Motor neuron (in vitro differentiated cells): Measurements from ENCODE around the gene ADAM15. TPM values are rescaled to one million over a fixed set of nuclear protein-coding genes. Genes with fewer than 3 reads are reported as not detected.
A peak's percentile ranks its signal among the peaks of the same experiment; 100 is the strongest.

Source experiments
- ATAC-seq, 8 experiments: fragments of 200-7000 bp; cut with Tn5 transposase; replicated peaks in 6 of 8; 2 replicates each; pipeline ENCODE4 v1.8.0; 2021; ENCODE audit warnings: mild to moderate bottlenecking in 8 of 8, moderate library complexity in 8 of 8
- H3K27ac ChIP-seq, 2 donors: fragments of 250-450 bp; sonication (Bioruptor Pico); 2 replicates each; pipeline ENCODE4 v1.9.0; 2021; ENCODE audit warnings: antibody characterized with exemption in 2 of 2, mild to moderate bottlenecking in 2 of 2, moderate library complexity in 1 of 2
- H3K4me1 ChIP-seq, 2 donors: fragments of 250-450 bp; sonication (Bioruptor Pico); replicated peaks in 1 of 2; 2 replicates each; pipeline ENCODE4 v1.6.1; 2021; ENCODE audit warnings: antibody characterized with exemption in 2 of 2, mild to moderate bottlenecking in 2 of 2, moderate library complexity in 1 of 2
- H3K4me3 ChIP-seq, 5 donors: fragments of 250-450 bp; sonication (Bioruptor Pico); 2 replicates each; pipeline ENCODE4 v1.9.0; 2021; ENCODE audit warnings: antibody characterized with exemption in 5 of 5, mild to moderate bottlenecking in 5 of 5, moderate library complexity in 4 of 5
- WGBS, 10 experiments: fragments of 450-650 bp; shearing (Covaris generic); methylation state at CpG; one replicate each; pipeline ENCODE4 v1.0.0; 2022; 5-methylcytosine and 5-hydroxymethylcytosine counted together
- in situ Hi-C, 9 experiments: fragments of 400-800 bp; cut with MboI; loops; one replicate each; pipeline ENCODE4 v1.15.0; 2021; ENCODE audit warnings: low sequenced_read_pairs in 9 of 9, low pct_unique_long_range_greater_than_20kb in 2 of 9; ENCODE audit not compliant: unreplicated experiment in 9 of 9
- total RNA-seq, 8 experiments: library from RNA; unstranded; fragments of 300-600 nt; gene quantifications; 2 replicates each; pipeline versions ENCODE4 v1.2.3 to v1.2.4, GENCODE V29; 2022

Gene ADAM15
- total RNA-seq, 8 experiments from 2014 or later: 15.7 to 76.9 (median 28.1) TPM

- H3K4me3 ChIP-seq: no peak overlapping the region
- 20 to 100% (median 95%) methylated on average over 1 to 3 of the region's 3 CpGs; no CpG with 5 or more reads in 6 of the 10 experiments for WGBS, 10 experiments
- H3K4me1 ChIP-seq: peaks cover 73 to 76% of the 10 kb centered on the region in 2 donors
- no peak overlapping the region for H3K27ac ChIP-seq
- in situ Hi-C loops: loop anchor here in 5 of 9 experiments (25.0 kb wide), 3 partner anchors 111 to 586 kb away; partner anchors contain the start of genes CHRNB2 (in 3 of the 5), UBE2Q1 (in 3 of the 5), CKS1B (in 2 of the 5) and PBXIP1 (in 2 of the 5)
- ATAC-seq: no peak
Observed at GRCh38 chr1:155073377-155074242, 22.5 kb downstream of the ADAM15 start.

DNA sequence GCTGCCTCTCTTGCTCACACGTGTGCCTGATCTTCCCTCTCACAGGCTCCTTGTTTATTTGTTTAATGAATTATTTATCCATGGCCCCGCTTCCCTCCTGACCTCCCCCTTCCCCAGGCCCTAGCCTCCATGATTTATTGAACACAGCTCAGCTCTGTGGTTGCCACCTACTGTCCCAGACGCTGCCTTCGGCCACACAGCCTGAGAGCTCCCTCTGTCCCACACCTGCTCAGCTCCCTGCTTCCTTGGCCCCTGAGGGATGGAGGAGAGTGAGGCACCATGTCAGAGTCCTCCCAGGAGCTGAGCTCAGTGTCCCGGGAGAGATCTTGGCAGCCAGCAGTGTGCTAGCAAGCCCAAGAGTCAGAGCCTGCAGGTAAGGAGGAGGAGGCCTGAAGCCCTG lies 24.4 kb downstream of the ADAM15 start:
- peak in 5 of 8 experiments; percentile 17 to 48 (median 44) for ATAC-seq
- 12 to 34% (median 17%) methylated on average over 2 to 4 of the region's 5 CpGs; no CpG with 5 or more reads in 7 of the 10 experiments for WGBS, 10 experiments
- peaks cover 60 to 61% of the 10 kb centered on the region in 2 donors for H3K4me1 ChIP-seq
- peak overlapping the region; percentile 44 to 52 for H3K27ac ChIP-seq
- H3K4me3 ChIP-seq: no peak overlapping the region
- in situ Hi-C loops: no loop called here

- WGBS, 10 experiments: 43 to 83% (median 71%) methylated on average over 1 of the region's 1 CpG; no CpG with 5 or more reads in 7 of the 10 experiments
- Histone ChIP-seq H3K27ac (peak overlapping the region in 1 of 2 donors; percentile 52), H3K4me1 (peaks cover 51 to 58% of the 10 kb centered on the region in 2 donors), H3K4me3 (no peak overlapping the region)
- ATAC-seq: no peak
- in situ Hi-C loops: no loop called here
Observed at GRCh38 chr1:155076371-155076770, 25.3 kb downstream of the ADAM15 start.

- no peak for ATAC-seq
- Histone ChIP-seq H3K27ac (no peak overlapping the region), H3K4me1 (peaks cover 51 to 58% of the 10 kb centered on the region in 2 donors), H3K4me3 (no peak overlapping the region)
- in situ Hi-C loops: no loop called here
- WGBS, 10 experiments: 80 to 100% (median 97%) methylated on average over 1 to 3 of the region's 3 CpGs; no CpG with 5 or more reads in 4 of the 10 experiments
Observed at GRCh38 chr1:155077346-155077745, 26.2 kb downstream of the ADAM15 start.

GRCh38 chr1:155077758-155078445 lies 26.8 kb downstream of the ADAM15 start:
- in situ Hi-C loops: no loop called here
- no peak for ATAC-seq
- Histone ChIP-seq H3K4me1 (peaks cover 51 to 58% of the 10 kb centered on the region in 2 donors), H3K4me3 (peak overlapping the region in 4 of 5 donors; percentile 60 to 84 (median 72)), H3K27ac (peak overlapping the region in 1 of 2 donors; percentile 17)
- WGBS, 10 experiments: 67 to 86% (median 80%) methylated on average over 1 of the region's 4 CpGs; no CpG with 5 or more reads in 7 of the 10 experiments

GRCh38 chr1:155078469-155079209 lies 27.5 kb downstream of the ADAM15 start, which contains the start of gene EFNA3:
TSS of gene EFNA3 (plus strand) at chr1:155078837. CDS start at chr1:155078942, 105 bp downstream.
- in situ Hi-C loops: no loop called here
- ATAC-seq: peak; percentile 24 to 64 (median 40)
- Histone ChIP-seq H3K4me3 (peak within 1 kb of the TSS; percentile 60 to 84 (median 80)), H3K27ac (peak within 1 kb of the TSS; percentile 92 to 98), H3K4me1 (peaks cover 51 to 56% of the 10 kb centered on the region in 2 donors)
- 11 to 60% (median 17%) methylated on average over 1 to 4 of the region's 59 CpGs; no CpG with 5 or more reads in 7 of the 10 experiments for WGBS, 10 experiments

GRCh38 chr1:155079210-155079486 lies 28.0 kb downstream of the ADAM15 start:
- peak overlapping the region; percentile 92 to 98 for H3K27ac ChIP-seq
- ATAC-seq: peak in 2 of 8 experiments; percentile 0 to 3
- H3K4me1 ChIP-seq: peaks cover 55 to 56% of the 10 kb centered on the region in 2 donors
- in situ Hi-C loops: no loop called here
- peak overlapping the region; percentile 60 to 84 (median 80) for H3K4me3 ChIP-seq
- 2% methylated on average over 7 of the region's 10 CpGs; no CpG with 5 or more reads in 9 of the 10 experiments for WGBS, 10 experiments

DNA sequence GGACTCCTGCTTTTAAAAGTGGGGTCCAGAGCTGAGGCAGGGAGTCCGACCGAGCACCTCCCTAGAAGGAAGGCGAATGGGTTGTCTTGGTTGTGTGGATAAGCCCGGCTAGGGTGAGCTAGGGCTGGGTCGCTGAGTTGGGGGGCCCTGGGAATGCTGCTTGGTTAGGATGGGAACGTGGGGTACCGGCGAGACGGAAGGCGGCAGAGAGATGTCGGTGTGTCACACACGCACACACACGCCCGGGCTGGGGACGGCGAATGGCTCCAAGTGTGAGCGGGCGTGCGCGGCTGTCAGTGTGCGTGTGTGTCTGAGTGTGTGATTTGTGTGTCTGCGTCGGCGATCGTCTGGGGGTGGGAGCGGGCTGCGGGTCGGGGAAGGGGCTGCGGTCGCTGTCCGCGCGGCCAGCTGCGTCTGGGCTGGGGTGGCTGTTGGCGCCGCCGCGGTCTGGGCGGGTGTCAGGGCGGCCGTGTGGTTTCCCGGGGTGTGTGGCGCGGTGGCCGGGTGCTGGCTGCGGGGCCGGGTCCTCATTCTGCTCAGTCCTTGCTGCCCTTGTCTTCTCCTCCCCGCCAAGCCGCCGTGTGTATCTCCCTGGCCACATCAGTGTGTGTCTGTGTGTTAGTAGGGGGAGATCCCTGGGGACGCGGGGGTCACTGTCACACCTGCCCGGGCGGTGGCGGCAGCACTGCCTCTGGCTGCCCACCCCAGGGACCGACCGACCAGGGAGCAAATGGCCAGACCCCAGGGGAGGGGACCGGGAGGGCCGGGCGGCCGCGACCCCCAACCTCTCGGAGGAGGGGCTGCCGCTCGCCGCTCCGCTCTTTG lies 28.6 kb downstream of the ADAM15 start:
- peak overlapping the region; percentile 60 to 84 (median 80) for H3K4me3 ChIP-seq
- ATAC-seq: peak in 5 of 8 experiments; percentile 1 to 6 (median 3)
- 0 to 2% (median 0%) methylated on average over 1 to 22 of the region's 67 CpGs; no CpG with 5 or more reads in 5 of the 10 experiments for WGBS, 10 experiments
- H3K4me1 ChIP-seq: peaks cover 58 to 59% of the 10 kb centered on the region in 2 donors
- in situ Hi-C loops: no loop called here
- H3K27ac ChIP-seq: peak overlapping the region; percentile 92 to 98

GRCh38 chr1:155080312-155081228 lies 29.5 kb downstream of the ADAM15 start:
- Histone ChIP-seq H3K27ac (peak overlapping the region; percentile 92 to 98), H3K4me1 (peaks cover 52% of the 10 kb centered on the region in 2 donors), H3K4me3 (peak overlapping the region; percentile 60 to 84 (median 80))
- in situ Hi-C loops: no loop called here
- ATAC-seq: peak in 5 of 8 experiments; percentile 24 to 44 (median 28)
- WGBS, 10 experiments: 0% methylated on average over 1 to 8 of the region's 71 CpGs; no CpG with 5 or more reads in 8 of the 10 experiments

- H3K4me3 ChIP-seq: peak overlapping the region; percentile 60 to 84 (median 80)
- peak overlapping the region; percentile 23 to 24 for H3K27ac ChIP-seq
- H3K4me1 ChIP-seq: peaks cover 48 to 50% of the 10 kb centered on the region in 2 donors
- in situ Hi-C loops: no loop called here
- 0 to 24% (median 8%) methylated on average over 1 to 30 of the region's 68 CpGs for WGBS, 10 experiments
- peak in 4 of 8 experiments; percentile 2 to 12 (median 6) for ATAC-seq
Observed at GRCh38 chr1:155081472-155082300, 30.6 kb downstream of the ADAM15 start.
